K562 (cell line): ENCODE results near the gene TMEM209. TPM values are rescaled to one million over a fixed set of nuclear protein-coding genes. Genes with fewer than 3 reads are reported as not detected.

Experiments used
- CREB3 ChIP-seq: fragments of 450-650 bp; conservative IDR thresholded peaks from 2 replicates; pipeline ENCODE4 v1.6.1; 2016; ENCODE audit warnings: missing genetic modification characterization, low read depth, mild to moderate bottlenecking, missing compliant biosample characterization, moderate library complexity
- KDM5B ChIP-seq: fragments of 200-600 bp; sonication (generic); IDR thresholded peaks from 2 replicates; pipeline ENCODE4 v1.6.1; 2012; ENCODE audit warnings: low read depth, mild to moderate bottlenecking, moderate library complexity, low read length, control low read depth, inconsistent platforms; ENCODE audit not compliant: insufficient replicate concordance
- KLF1 ChIP-seq: fragments of 450-650 bp; IDR thresholded peaks from 2 replicates; pipeline ENCODE4 v1.6.1; 2016; ENCODE audit warnings: missing genetic modification characterization, missing compliant biosample characterization
- MCM2 ChIP-seq: fragments of 450-650 bp; IDR thresholded peaks from 2 replicates; pipeline ENCODE4 v1.6.1; 2017; ENCODE audit warnings: low read depth, mild to moderate bottlenecking
- POLR2AphosphoS5 ChIP-seq: IDR thresholded peaks from 2 replicates; pipeline ENCODE4 v1.6.1; 2011; ENCODE audit warnings: mild to moderate bottlenecking, low read depth, low read length, moderate library complexity; ENCODE audit not compliant: control insufficient read depth, insufficient read depth
- RBFOX2 ChIP-seq: fragments of 200-400 bp; formaldehyde crosslinking; IDR thresholded peaks from 2 replicates; pipeline ENCODE4 v1.6.1; 2017; ENCODE audit warnings: low read depth, mild to moderate bottlenecking, low read length, moderate library complexity
- RFX5 ChIP-seq: IDR thresholded peaks from 2 replicates; pipeline ENCODE4 v1.6.1; 2011; ENCODE audit warnings: low read depth, mild to moderate bottlenecking, improper control_type of control experiment, low read length
- RREB1 ChIP-seq: fragments of 250-450 bp; sonication (Bioruptor Pico); IDR thresholded peaks from 2 replicates; pipeline ENCODE4 v1.4.0; 2020
- SIX5 ChIP-seq, 2 experiments: IDR thresholded peaks; 2 replicates each; pipeline ENCODE4 v1.6.1; 2011; ENCODE audit warnings: low read length in 2 of 2, borderline replicate concordance in 1 of 2, low read depth in 1 of 2, mild to moderate bottlenecking in 1 of 2, moderate library complexity in 1 of 2; ENCODE audit not compliant: insufficient read depth in 1 of 2
- SPI1 ChIP-seq: IDR thresholded peaks from 2 replicates; pipeline ENCODE4 v1.6.1; 2011; ENCODE audit warnings: low read depth, low read length, control low read depth, borderline replicate concordance
- SREBF1 ChIP-seq: fragments of 150-350 bp; IDR thresholded peaks from 2 replicates; pipeline ENCODE4 v1.6.1; 2014; ENCODE audit warnings: antibody characterized with exemption, low read depth, low read length, borderline replicate concordance
- TBP ChIP-seq: optimal IDR thresholded peaks from 2 replicates; pipeline ENCODE3; 2011; ENCODE audit warnings: low read depth, low read length, improper control_type of control experiment
- TCF7L2 ChIP-seq: fragments of 150-350 bp; IDR thresholded peaks from 2 replicates; pipeline ENCODE4 v1.6.1; 2016; ENCODE audit warnings: low read depth, mild to moderate bottlenecking, low read length, moderate library complexity
- TCFL5 ChIP-seq: fragments of 250-450 bp; sonication (Bioruptor Pico); conservative IDR thresholded peaks from 2 replicates; pipeline ENCODE4 v1.6.1; 2021; ENCODE audit warnings: mild to moderate bottlenecking, moderate library complexity, matching md5 sums
- XRCC3 ChIP-seq: fragments of 450-650 bp; IDR thresholded peaks from 2 replicates; pipeline ENCODE4 v1.6.1; 2017; ENCODE audit warnings: mild to moderate bottlenecking, moderate library complexity
- ZNF398 ChIP-seq: fragments of 250-450 bp; sonication (Bioruptor Pico); IDR thresholded peaks from 2 replicates; pipeline ENCODE4 v1.8.0; 2021; ENCODE audit warnings: moderate library complexity, mild to moderate bottlenecking, inconsistent platforms
- ZNF511 ChIP-seq: sonication (generic); formaldehyde crosslinking; IDR thresholded peaks from 2 replicates; pipeline ENCODE4 v1.8.0; 2022; ENCODE audit warnings: mild to moderate bottlenecking, missing genetic modification reagents
- polyA plus RNA-seq, 8 experiments: library from polyadenylated mRNA; depleted of rRNA in 4 of 8; stranded (reverse) in 5 of 8; unstranded in 3 of 8; fragments of >200 nt; fragmentation: Nextera tagmentation in 2 of 8; fragmentation: Illumina TruSeq in 1 of 8; extraction: Ambion mirVana in 2 of 8; extraction: Trizol in 1 of 8; gene quantifications; 2 replicates each; pipeline versions ENCODE4 v1.2.1 to v1.2.3, GENCODE V29; 2011 to 2014; ENCODE audit warnings: inconsistent platforms in 1 of 8, missing spikeins in 1 of 8
- total RNA-seq, 7 experiments: library from RNA; depleted of rRNA in 6 of 7; stranded (reverse); fragments of >200 nt in 6 of 7; fragmentation: Illumina TruSeq in 2 of 7; extraction: Trizol in 2 of 7; gene quantifications; 2 replicates each; pipeline versions ENCODE4 v1.2.1 to v1.2.3, GENCODE V29; 2011 to 2021; ENCODE audit warnings: low replicate concordance in 1 of 7

TMEM209 gene
- total and polyA plus RNA-seq, 9 of the 15 experiments (the other 6 are each of a cell fraction or from before 2014, with no cell fraction given) = 36.8 to 116 (median 76.6) TPM

- TF ChIP-seq SIX5 (IDR thresholded peaks at IDR 0.05; ENCODE audit: borderline replicate concordance in 1 of 2, insufficient read depth in 1 of 2, low read depth in 1 of 2, low read length in 2 of 2) (peak; percentile 31 to 52; a peak in 2 of 4 replicates), ZNF511 (CRISPR knock-in tag) (0 out of 2 replicates have a peak, but pooled peaks have one; percentile 60), RREB1 (CRISPR knock-in tag) (no peak), TCFL5 (CRISPR knock-in tag) (no peak), SREBF1 (0 out of 2 replicates have a peak, but pooled peaks have one; percentile 73), XRCC3 (no peak), KLF1 (peak; percentile 65; the same call in 1 of the 2 replicates), SPI1 (peak; percentile 76), RFX5 (peak; percentile 34; the same call in 1 of the 2 replicates), ZNF398 (CRISPR knock-in tag) (no peak), CREB3 (peak; percentile 82; the same call in 1 of the 2 replicates), KDM5B (peak; percentile 96), POLR2AphosphoS5 (peak; percentile 99), TCF7L2 (peak; percentile 45; the same call in 1 of the 2 replicates), TBP (peak; percentile 96), RBFOX2 (peak; percentile 99), MCM2 (no peak)
Measured at GRCh38 chr7:130205084-130205947, at the start of gene TMEM209 (continued).
